GM23248 (cell line): Measurements from ENCODE around the gene SLC39A1.

Source experiments
- EZH2 ChIP-seq: fragments of 200-600 bp; sonication (generic); IDR thresholded peaks from 2 replicates; pipeline ENCODE4 v1.6.1; 2018; ENCODE audit warnings: antibody characterized with exemption, mild to moderate bottlenecking; ENCODE audit not compliant: insufficient read depth, poor library complexity, severe bottlenecking
- EZH2phosphoT487 ChIP-seq: fragments of 200-600 bp; sonication (generic); IDR thresholded peaks from 2 replicates; pipeline ENCODE4 v1.6.1; 2018; ENCODE audit warnings: antibody characterized with exemption, moderate library complexity, mild to moderate bottlenecking, low read depth; ENCODE audit not compliant: insufficient read depth

DNA sequence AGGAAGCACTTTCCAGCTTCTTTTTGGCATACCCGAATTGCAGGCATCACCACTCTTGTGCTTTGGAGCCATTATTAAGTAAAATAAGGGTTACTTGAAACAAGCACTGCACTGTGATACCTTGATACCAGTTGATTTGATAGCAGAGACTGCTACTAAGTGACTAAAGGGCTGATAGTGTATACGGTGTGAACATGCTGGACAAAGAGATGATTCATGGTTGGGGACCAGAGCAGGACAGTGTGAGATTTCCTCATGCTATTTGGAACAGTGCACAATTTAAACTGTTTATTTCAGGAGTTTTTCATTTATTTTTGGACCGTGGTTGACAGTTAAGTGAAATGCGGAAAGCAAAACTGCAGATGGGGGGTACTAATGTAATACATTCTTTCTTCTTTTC, 37.1 kb upstream of the SLC39A1 start:
- TF ChIP-seq EZH2phosphoT487 (no peak), EZH2 (no peak)
